Kidney epithelial cell (primary cell): ENCODE results near the gene HENMT1. TPM values are rescaled to one million over a fixed set of nuclear protein-coding genes. Genes with fewer than 3 reads are reported as not detected.
"Not testable (repeated sequence)": the region's sequence is repeated elsewhere in the genome, so short reads cannot be mapped to it uniquely, and the experiment has no call there.

Experiments used
- DNase-seq: peaks from one replicate; pipeline ENCODE4 v3.0.0-alpha.2; 2010; ENCODE audit warnings: low read depth
- H3K27me3 ChIP-seq: 2 replicates; pipeline ENCODE4 v1.6.0; 2011; ENCODE audit warnings: low read length; ENCODE audit not compliant: control insufficient read depth, insufficient read depth
- H3K36me3 ChIP-seq: 2 replicates; pipeline ENCODE4 v1.5.1; 2011; ENCODE audit warnings: low read length; ENCODE audit not compliant: control insufficient read depth, insufficient read depth
- H3K4me3 ChIP-seq: 2 replicates; pipeline ENCODE4 v1.5.1; 2011; ENCODE audit warnings: low read depth, mild to moderate bottlenecking, control low read depth, low read length
- CTCF ChIP-seq: IDR thresholded peaks from 2 replicates; pipeline ENCODE4 v1.5.1; 2011; ENCODE audit warnings: mild to moderate bottlenecking, moderate library complexity, low read length, control low read depth, inconsistent platforms; ENCODE audit not compliant: insufficient read depth, poor library complexity, severe bottlenecking
- total RNA-seq: library from RNA; depleted of rRNA; stranded (reverse); fragments of >200 nt; gene quantifications from 2 replicates; pipeline ENCODE4 v1.2.3, GENCODE V29; 2015

Gene HENMT1
- total RNA-seq, 1 donor from 2014 or later, result 6.6 TPM

GRCh38 chr1:108671143-108671542 lies 10.2 kb upstream of the HENMT1 start:
- DNase-seq, result no peak
- Histone ChIP-seq H3K36me3 (no peaks in the 10 kb centered on the region), H3K27me3 (no peaks in the 10 kb centered on the region), H3K4me3 (no peak overlapping the region)
- TF ChIP-seq CTCF, result no peak

- DNase-seq, result no peak
- Histone ChIP-seq H3K36me3 (no peaks in the 10 kb centered on the region), H3K27me3 (no peaks in the 10 kb centered on the region), H3K4me3 (no peak overlapping the region)
- no peak for TF ChIP-seq CTCF
These were observed 9.4 kb upstream of the HENMT1 start for GRCh38 chr1:108670131-108670773.

- no peaks in the 10 kb centered on the region for H3K36me3 ChIP-seq
- no peak overlapping the region for H3K4me3 ChIP-seq
- no peak for DNase-seq
- H3K27me3 ChIP-seq, result no peaks in the 10 kb centered on the region
- TF ChIP-seq CTCF, result no peak
These were observed 8.8 kb upstream of the HENMT1 start for GRCh38 chr1:108669679-108670078.

GRCh38 chr1:108668777-108669176 lies 7.9 kb upstream of the HENMT1 start:
- Histone ChIP-seq H3K36me3 (no peaks in the 10 kb centered on the region), H3K27me3 (no peaks in the 10 kb centered on the region), H3K4me3 (no peak overlapping the region)
- no peak for DNase-seq
- no peak for TF ChIP-seq CTCF

GRCh38 chr1:108667422-108667821 lies 6.5 kb upstream of the HENMT1 start:
- H3K27me3 ChIP-seq, DNase-seq, H3K36me3 ChIP-seq, H3K4me3 ChIP-seq: not testable (repeated sequence)

- Histone ChIP-seq H3K4me3 (no peak overlapping the region), H3K36me3 (no peaks in the 10 kb centered on the region), H3K27me3 (no peaks in the 10 kb centered on the region)
- no peak for TF ChIP-seq CTCF
- DNase-seq, result no peak
These were observed 4.9 kb upstream of the HENMT1 start for GRCh38 chr1:108665771-108666170.
